NOMO-1 (cell line): ENCODE results near the gene MAT2A.
"Not testable (repeated sequence)": the region's sequence is repeated elsewhere in the genome, so short reads cannot be mapped to it uniquely, and the experiment has no call there.

ENCODE experiments used
- DNase-seq, 2 experiments: peaks; one replicate each; lab custom pipeline; 2025; ENCODE audit not compliant: unreplicated experiment in 2 of 2; lab: John Stamatoyannopoulos, UW

The MAT2A gene

GRCh38 chr2:85578243-85579180 is 39.5 kb downstream of the MAT2A start:
- peak; percentile 87 to 93 for DNase-seq

GRCh38 chr2:85579266-85579935 is 40.4 kb downstream of the MAT2A start:
- peak; percentile 53 to 58 for DNase-seq

- DNase-seq = no peak
These were observed 41.2 kb downstream of the MAT2A start for GRCh38 chr2:85580206-85580605.

- no peak for DNase-seq
These were observed 43.5 kb downstream of the MAT2A start for GRCh38 chr2:85582492-85582891.

GRCh38 chr2:85583667-85584353 is 44.8 kb downstream of the MAT2A start:
- DNase-seq = no peak

GRCh38 chr2:85584354-85584856 is 45.4 kb downstream of the MAT2A start, which contains the start of gene VAMP5:
Gene VAMP5, plus strand, starts transcription at chr2:85584431. Its CDS starts 60 bp downstream, at chr2:85584491.
- DNase-seq = no peak

- DNase-seq = peak in 1 of 2 experiments; percentile 23
These were observed 46.2 kb downstream of the MAT2A start for GRCh38 chr2:85584857-85585780.

- DNase-seq = peak in 1 of 2 experiments; percentile 12
These were observed 46.8 kb downstream of the MAT2A start for GRCh38 chr2:85585781-85586105.

GRCh38 chr2:85588236-85588635 is 49.3 kb downstream of the MAT2A start:
- DNase-seq = peak in 1 of 2 experiments; percentile 12

- no peak for DNase-seq
These were observed 49.7 kb downstream of the MAT2A start for GRCh38 chr2:85588645-85589044.

GRCh38 chr2:85589181-85589580 is 50.2 kb downstream of the MAT2A start:
- DNase-seq = no peak

GRCh38 chr2:85589982-85590791 is 51.2 kb downstream of the MAT2A start:
- DNase-seq = no peak

GRCh38 chr2:85590950-85591349 is 52.0 kb downstream of the MAT2A start:
- DNase-seq = no peak

GRCh38 chr2:85591563-85591962 is 52.6 kb downstream of the MAT2A start:
- no peak for DNase-seq

GRCh38 chr2:85592299-85592698 is 53.3 kb downstream of the MAT2A start:
- DNase-seq = not testable (repeated sequence)

- no peak for DNase-seq
These were observed 54.1 kb downstream of the MAT2A start for GRCh38 chr2:85593023-85593422.
